CD4-positive, alpha-beta T cell treated with Interleukin-1 beta for 1 hour (primary cell): ENCODE results near the gene IP6K3.

ENCODE experiments used
- DNase-seq, 2 donors: peaks; one replicate each; pipeline ENCODE4 v3.0.0-alpha.2; 2020 to 2022

Gene IP6K3

GRCh38 chr6:33777398-33778388, 31.0 kb upstream of the IP6K3 start:
- DNase-seq = no peak

GRCh38 chr6:33776764-33777163, 30.1 kb upstream of the IP6K3 start:
- no peak for DNase-seq

- no peak for DNase-seq
These were observed 29.5 kb upstream of the IP6K3 start for GRCh38 chr6:33776186-33776585.

GRCh38 chr6:33774774-33775173, 28.1 kb upstream of the IP6K3 start:
- DNase-seq = no peak

GRCh38 chr6:33772902-33773472, 26.3 kb upstream of the IP6K3 start:
- no peak for DNase-seq

GRCh38 chr6:33772082-33772830, 25.6 kb upstream of the IP6K3 start:
- DNase-seq = no peak

- DNase-seq = peak; percentile 59 to 66
These were observed 24.7 kb upstream of the IP6K3 start for GRCh38 chr6:33771146-33772081.

GRCh38 chr6:33770833-33771145, 24.1 kb upstream of the IP6K3 start:
- DNase-seq = no peak

- DNase-seq = no peak
These were observed 23.6 kb upstream of the IP6K3 start for GRCh38 chr6:33770124-33770832.

GRCh38 chr6:33769248-33769821, 22.6 kb upstream of the IP6K3 start:
- DNase-seq = no peak

GRCh38 chr6:33768644-33769120, 22.0 kb upstream of the IP6K3 start:
- DNase-seq = peak; percentile 64 to 70

- DNase-seq = no peak
These were observed 20.5 kb upstream of the IP6K3 start for GRCh38 chr6:33766921-33767907.

GRCh38 chr6:33765368-33765767, 18.7 kb upstream of the IP6K3 start:
- DNase-seq = no peak

- no peak for DNase-seq
These were observed 17.3 kb upstream of the IP6K3 start for GRCh38 chr6:33764036-33764435.

GRCh38 chr6:33763483-33763882, 16.8 kb upstream of the IP6K3 start:
- no peak for DNase-seq

GRCh38 chr6:33762713-33763112, 16.0 kb upstream of the IP6K3 start:
- DNase-seq = no peak

- peak; percentile 25 to 31 for DNase-seq
These were observed 15.4 kb upstream of the IP6K3 start for GRCh38 chr6:33761922-33762629.

- DNase-seq = no peak
These were observed 14.8 kb upstream of the IP6K3 start for GRCh38 chr6:33761581-33761921.

- no peak for DNase-seq
These were observed 13.4 kb upstream of the IP6K3 start for GRCh38 chr6:33759887-33760629.
